H1 (cell line): ENCODE measurements around the gene TTC22. TPM values are rescaled to one million over a fixed set of nuclear protein-coding genes. Genes with fewer than 3 reads are reported as not detected.

Experiments
- ASH2L ChIP-seq: fragments of 200-600, 300-600 bp; sonication (generic); IDR thresholded peaks from one replicate; pipeline ENCODE4 v1.7.1; 2017; ENCODE audit warnings: low read length
- BCL11A ChIP-seq, 2 experiments: IDR thresholded peaks; one replicate each; pipeline ENCODE4 v1.6.1; 2011; ENCODE audit warnings: low read depth in 2 of 2, low read length in 2 of 2, mild to moderate bottlenecking in 2 of 2
- CHD1 ChIP-seq: IDR thresholded peaks from 2 replicates; pipeline ENCODE4 v1.6.1; 2012; ENCODE audit warnings: low read depth, low read length, improper control_type of control experiment
- E2F6 ChIP-seq: IDR thresholded peaks from 2 replicates; pipeline ENCODE4 v1.6.1; 2012; ENCODE audit warnings: inconsistent platforms
- GABPA ChIP-seq: IDR thresholded peaks from 2 replicates; pipeline ENCODE4 v1.6.1; 2011; ENCODE audit warnings: mild to moderate bottlenecking, low read length, moderate library complexity, borderline replicate concordance; ENCODE audit not compliant: insufficient read depth
- HDAC6 ChIP-seq: IDR thresholded peaks from one replicate; pipeline ENCODE4 v1.7.1; 2012; ENCODE audit warnings: low read depth, mild to moderate bottlenecking, inconsistent platforms, low read length, moderate library complexity
- JUN ChIP-seq: IDR thresholded peaks from 2 replicates; pipeline ENCODE4 v1.6.1; 2011; ENCODE audit warnings: low read depth, mild to moderate bottlenecking, improper control_type of control experiment, low read length
- KDM4A ChIP-seq: IDR thresholded peaks from one replicate; pipeline ENCODE4 v1.7.1; 2012; ENCODE audit warnings: low read depth, mild to moderate bottlenecking, moderate library complexity, low read length, inconsistent platforms; ENCODE audit not compliant: severe bottlenecking
- KDM5A ChIP-seq: fragments of 200-600 bp; IDR thresholded peaks from 2 replicates; pipeline ENCODE4 v1.7.1; 2012; ENCODE audit warnings: mild to moderate bottlenecking, low read length, inconsistent platforms, mixed read lengths
- MAX ChIP-seq: IDR thresholded peaks from 2 replicates; pipeline ENCODE4 v1.6.1; 2012; ENCODE audit warnings: inconsistent platforms
- PHF8 ChIP-seq: fragments of 200-600 bp; sonication (generic); conservative IDR thresholded peaks from 2 replicates; pipeline ENCODE4 v1.7.1; 2012; ENCODE audit warnings: low read depth, mild to moderate bottlenecking, inconsistent platforms, low read length, moderate library complexity
- SRF ChIP-seq: IDR thresholded peaks from 2 replicates; pipeline ENCODE4 v1.6.1; 2011; ENCODE audit warnings: mild to moderate bottlenecking, low read depth, low read length, moderate library complexity
- SUZ12 ChIP-seq: fragments of 200-600 bp; sonication (generic); IDR thresholded peaks from 2 replicates; pipeline ENCODE4 v1.6.1; 2012; ENCODE audit warnings: mild to moderate bottlenecking, inconsistent platforms, low read length, moderate library complexity, mixed read lengths
- TBP ChIP-seq: IDR thresholded peaks from 2 replicates; pipeline ENCODE4 v1.6.1; 2011; ENCODE audit warnings: low read depth, low read length, improper control_type of control experiment
- ZNF274 ChIP-seq: IDR thresholded peaks from 2 replicates; pipeline ENCODE4 v1.7.0; 2012; ENCODE audit warnings: low read length, borderline replicate concordance; ENCODE audit errors: extremely low read depth
- polyA plus RNA-seq, 7 experiments: library from polyadenylated mRNA; depleted of rRNA in 3 of 7; stranded (reverse) in 5 of 7; unstranded in 2 of 7; fragments of >200 nt in 5 of 7; fragments of 200-250 nt in 2 of 7; gene quantifications; 1 replicate in 5 of 7; 2 replicates in 1 of 7; 4 replicates in 1 of 7; pipeline versions ENCODE4 v1.2.1 to v1.2.3, GENCODE V29; 2011 to 2013; ENCODE audit warnings: missing spikeins in 2 of 7, mixed read lengths in 2 of 7
- total RNA-seq: library from RNA; stranded (reverse); fragmentation: NEBNext Ultra II Directional; extraction: Animal tissue kit (Norgen Biotek cat#: 25700); gene quantifications from 2 replicates; pipeline ENCODE4 v1.2.1, GENCODE V29; 2021

TTC22 gene
- total and polyA plus RNA-seq, 2 of the 8 experiments (the other 6 are each of a cell fraction or from before 2014, with no cell fraction given) = 1.00 to 1.6 TPM

- TF ChIP-seq BCL11A (IDR thresholded peaks at IDR 0.05; ENCODE audit: low read depth in 2 of 2, low read length in 2 of 2) = no peak
- TF ChIP-seq KDM5A = no peak
- peak; percentile 70; the same call in 1 of the 2 replicates for TF ChIP-seq MAX
- no peak for TF ChIP-seq CHD1
- TF ChIP-seq GABPA = peak; percentile 85; the same call in 1 of the 2 replicates
- peak; percentile 95 for TF ChIP-seq PHF8
- TF ChIP-seq KDM4A = peak; percentile 39
- TF ChIP-seq SUZ12 = no peak
- TF ChIP-seq TBP = peak; percentile 40
- TF ChIP-seq HDAC6 = no peak
- peak; percentile 63 for TF ChIP-seq ASH2L
- no peak for TF ChIP-seq E2F6
- no peak; the same call in 1 of the 2 replicates for TF ChIP-seq SRF
- no peak for TF ChIP-seq ZNF274
- TF ChIP-seq JUN = no peak
Observed at GRCh38 chr1:54764133-54764921, 36.8 kb downstream of the TTC22 start, which contains the start of gene PARS2 (continued).
